ENCODE measurements around the gene PLD3. TPM values are rescaled to one million over a fixed set of nuclear protein-coding genes. Genes with fewer than 3 reads are reported as not detected.
A peak's percentile ranks its signal among the peaks of the same experiment; 100 is the strongest.

PLD3 gene
- total RNA-seq, 1 donor: 136 TPM

DNA sequence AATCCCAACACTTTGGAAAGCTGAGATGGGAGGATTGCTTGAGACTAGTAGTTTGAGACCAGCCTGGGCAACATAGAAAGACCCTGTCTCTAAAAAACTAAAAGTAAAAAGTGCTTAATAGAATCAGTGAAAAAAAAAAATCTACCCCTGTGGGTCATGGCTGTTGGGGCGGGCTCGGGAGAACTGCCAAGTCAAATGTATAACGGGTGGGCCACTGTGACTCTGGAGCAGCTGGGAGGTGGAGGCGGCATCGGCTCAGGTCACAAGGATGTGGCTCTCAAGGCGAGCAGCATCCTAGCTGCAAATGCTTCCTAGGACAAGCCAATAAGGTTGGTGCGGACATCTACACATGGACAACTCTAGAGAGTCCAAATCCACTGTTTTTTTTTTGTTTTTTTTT lies 31.2 kb upstream of the PLD3 start:
- peaks cover 9% of the 10 kb centered on the region for H3K36me3 ChIP-seq (ENCODE audit: insufficient read depth, low read length)
- TF ChIP-seq, protein P1, sequence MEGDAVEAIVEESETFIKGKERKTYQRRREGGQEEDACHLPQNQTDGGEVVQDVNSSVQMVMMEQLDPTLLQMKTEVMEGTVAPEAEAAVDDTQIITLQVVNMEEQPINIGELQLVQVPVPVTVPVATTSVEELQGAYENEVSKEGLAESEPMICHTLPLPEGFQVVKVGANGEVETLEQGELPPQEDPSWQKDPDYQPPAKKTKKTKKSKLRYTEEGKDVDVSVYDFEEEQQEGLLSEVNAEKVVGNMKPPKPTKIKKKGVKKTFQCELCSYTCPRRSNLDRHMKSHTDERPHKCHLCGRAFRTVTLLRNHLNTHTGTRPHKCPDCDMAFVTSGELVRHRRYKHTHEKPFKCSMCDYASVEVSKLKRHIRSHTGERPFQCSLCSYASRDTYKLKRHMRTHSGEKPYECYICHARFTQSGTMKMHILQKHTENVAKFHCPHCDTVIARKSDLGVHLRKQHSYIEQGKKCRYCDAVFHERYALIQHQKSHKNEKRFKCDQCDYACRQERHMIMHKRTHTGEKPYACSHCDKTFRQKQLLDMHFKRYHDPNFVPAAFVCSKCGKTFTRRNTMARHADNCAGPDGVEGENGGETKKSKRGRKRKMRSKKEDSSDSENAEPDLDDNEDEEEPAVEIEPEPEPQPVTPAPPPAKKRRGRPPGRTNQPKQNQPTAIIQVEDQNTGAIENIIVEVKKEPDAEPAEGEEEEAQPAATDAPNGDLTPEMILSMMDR (IDR thresholded peaks at IDR 0.05; ENCODE audit: extremely low read depth, low read depth, low read length): no peak
- H3K27me3 ChIP-seq (ENCODE audit: insufficient read depth, low read length): no peaks in the 10 kb centered on the region
- H3K27ac ChIP-seq (ENCODE audit: low read depth, low read length): no peak overlapping the region
- H3K4me1 ChIP-seq (ENCODE audit: insufficient read depth, low read length): no peaks in the 10 kb centered on the region
- H3K79me2 ChIP-seq (ENCODE audit: insufficient read depth, low read length): no peaks in the 10 kb centered on the region
- no peak overlapping the region for H3K4me2 ChIP-seq (ENCODE audit: insufficient read depth, low read length)
- no peak overlapping the region for H3K4me3 ChIP-seq (ENCODE audit: insufficient read depth, low read length)
- H3K9me3 ChIP-seq (ENCODE audit: low read depth, low read length): no peaks in the 10 kb centered on the region
- DNase-seq (ENCODE audit: insufficient read length, low spot score, missing footprints): no peak
- H2AFZ ChIP-seq (ENCODE audit: low read length): no peak overlapping the region
- H4K20me1 ChIP-seq (ENCODE audit: insufficient read depth, low read length): no peaks in the 10 kb centered on the region

DNA sequence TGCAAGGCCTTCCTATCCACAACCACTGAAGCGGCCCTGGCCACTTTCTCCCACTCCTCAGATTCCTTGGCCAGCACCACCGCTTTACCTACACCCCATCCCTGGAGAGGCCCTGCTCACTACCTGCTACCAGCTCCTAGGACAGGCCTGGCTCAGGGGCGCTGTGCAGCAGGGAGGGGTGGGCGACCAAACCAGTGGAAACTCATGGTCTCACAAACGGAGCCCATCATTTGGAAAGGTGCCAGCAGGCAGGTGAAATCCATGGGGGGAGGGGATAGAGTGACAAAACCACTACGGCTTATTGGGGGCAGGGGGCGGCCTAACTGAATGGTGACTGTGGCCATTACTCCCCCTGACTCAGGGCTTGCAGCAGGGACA lies 27.9 kb upstream of the PLD3 start:
- H3K4me1 ChIP-seq (ENCODE audit: insufficient read depth, low read length): no peaks in the 10 kb centered on the region
- H3K27ac ChIP-seq (ENCODE audit: low read depth, low read length): no peak overlapping the region
- H3K36me3 ChIP-seq (ENCODE audit: insufficient read depth, low read length): peaks cover 28% of the 10 kb centered on the region
- DNase-seq (ENCODE audit: insufficient read length, low spot score, missing footprints): no peak
- TF ChIP-seq, protein P1 (IDR thresholded peaks at IDR 0.05; ENCODE audit: extremely low read depth, low read depth, low read length): no peak
- no peaks in the 10 kb centered on the region for H3K79me2 ChIP-seq (ENCODE audit: insufficient read depth, low read length)
- H3K4me2 ChIP-seq (ENCODE audit: insufficient read depth, low read length): no peak overlapping the region
- no peak overlapping the region for H3K4me3 ChIP-seq (ENCODE audit: insufficient read depth, low read length)
- H4K20me1 ChIP-seq (ENCODE audit: insufficient read depth, low read length): no peaks in the 10 kb centered on the region
- no peaks in the 10 kb centered on the region for H3K27me3 ChIP-seq (ENCODE audit: insufficient read depth, low read length)
- H3K9me3 ChIP-seq (ENCODE audit: low read depth, low read length): no peaks in the 10 kb centered on the region
- H2AFZ ChIP-seq (ENCODE audit: low read length): no peak overlapping the region

DNA sequence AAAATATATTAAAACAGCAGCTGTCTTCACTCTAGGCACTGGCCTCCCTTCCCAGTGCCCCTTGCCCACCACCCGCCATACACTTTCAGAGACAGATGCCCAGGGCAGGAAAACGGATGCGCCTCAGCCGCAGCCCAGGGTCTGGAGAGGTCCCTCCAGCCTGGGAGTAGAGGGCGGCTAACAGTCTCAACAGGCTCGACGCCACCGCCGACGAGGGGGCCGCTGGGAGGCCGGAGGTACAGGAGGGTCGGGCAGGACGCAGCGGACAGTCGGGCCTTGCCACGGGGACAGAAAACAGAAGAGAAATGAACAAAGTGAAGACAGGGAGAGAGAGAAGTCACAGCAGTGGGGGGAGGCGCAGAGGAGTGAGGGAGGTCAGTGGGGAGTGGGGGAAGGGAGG lies 27.4 kb upstream of the PLD3 start:
- H2AFZ ChIP-seq (ENCODE audit: low read length): no peak overlapping the region
- DNase-seq (ENCODE audit: insufficient read length, low spot score, missing footprints): no peak
- TF ChIP-seq, protein P1 (IDR thresholded peaks at IDR 0.05; ENCODE audit: extremely low read depth, low read depth, low read length): no peak
- H4K20me1 ChIP-seq (ENCODE audit: insufficient read depth, low read length): no peaks in the 10 kb centered on the region
- H3K27me3 ChIP-seq (ENCODE audit: insufficient read depth, low read length): no peaks in the 10 kb centered on the region
- no peak overlapping the region for H3K27ac ChIP-seq (ENCODE audit: low read depth, low read length)
- H3K9me3 ChIP-seq (ENCODE audit: low read depth, low read length): no peaks in the 10 kb centered on the region
- H3K4me1 ChIP-seq (ENCODE audit: insufficient read depth, low read length): no peaks in the 10 kb centered on the region
- no peak overlapping the region for H3K4me3 ChIP-seq (ENCODE audit: insufficient read depth, low read length)
- H3K79me2 ChIP-seq (ENCODE audit: insufficient read depth, low read length): no peaks in the 10 kb centered on the region
- H3K4me2 ChIP-seq (ENCODE audit: insufficient read depth, low read length): no peak overlapping the region
- H3K36me3 ChIP-seq (ENCODE audit: insufficient read depth, low read length): peaks cover 28% of the 10 kb centered on the region

DNA sequence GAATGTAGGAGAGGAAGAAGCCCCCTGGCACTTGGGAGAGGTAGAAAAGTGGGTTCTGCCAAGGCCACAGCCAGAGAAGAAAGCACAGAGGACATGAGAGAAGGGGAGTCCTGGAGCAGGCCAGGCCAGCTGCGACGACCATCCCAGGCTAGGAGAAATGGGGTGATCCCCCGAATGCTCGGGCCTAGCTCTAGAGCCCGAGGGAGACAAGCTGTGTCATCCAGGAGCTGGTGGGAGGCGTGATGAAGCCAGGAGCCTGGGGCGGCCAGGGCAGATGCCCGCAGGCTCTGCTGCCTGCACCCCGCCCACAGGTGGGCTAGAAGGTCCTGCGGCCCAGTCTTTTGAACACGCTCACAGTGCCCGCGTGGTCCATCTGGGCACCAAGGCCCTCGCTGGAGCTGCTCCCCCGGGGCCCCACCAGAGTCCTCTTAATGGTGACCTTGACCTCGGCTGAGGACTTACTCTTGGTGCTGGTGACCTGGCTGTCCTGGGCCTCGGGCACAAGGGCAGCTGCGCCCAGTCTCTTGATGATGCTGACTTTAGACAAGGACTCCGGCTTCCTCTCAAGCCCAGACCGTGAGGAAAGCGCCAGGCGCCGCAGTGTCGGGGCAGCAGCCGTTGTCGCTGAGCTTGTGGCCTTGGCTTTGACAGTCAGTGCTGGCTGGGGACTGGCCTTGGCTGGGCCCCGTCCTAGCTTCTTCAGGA lies 26.8 kb upstream of the PLD3 start:
- Histone ChIP-seq H3K27me3 (ENCODE audit: insufficient read depth, low read length) (no peaks in the 10 kb centered on the region), H3K4me2 (ENCODE audit: insufficient read depth, low read length) (no peak overlapping the region), H4K20me1 (ENCODE audit: insufficient read depth, low read length) (no peaks in the 10 kb centered on the region), H3K9me3 (ENCODE audit: low read depth, low read length) (no peaks in the 10 kb centered on the region), H3K27ac (ENCODE audit: low read depth, low read length) (no peak overlapping the region), H3K36me3 (ENCODE audit: insufficient read depth, low read length) (peaks cover 30% of the 10 kb centered on the region), H3K4me3 (ENCODE audit: insufficient read depth, low read length) (no peak overlapping the region), H3K79me2 (ENCODE audit: insufficient read depth, low read length) (no peaks in the 10 kb centered on the region), H2AFZ (ENCODE audit: low read length) (no peak overlapping the region), H3K4me1 (ENCODE audit: insufficient read depth, low read length) (no peaks in the 10 kb centered on the region)
- TF ChIP-seq, protein P1 (IDR thresholded peaks at IDR 0.05; ENCODE audit: extremely low read depth, low read depth, low read length): no peak
- DNase-seq (ENCODE audit: insufficient read length, low spot score, missing footprints): peak; percentile 50
